GM12892 (cell line): ENCODE results near the gene YPEL3.

Source experiments
- POLR2A ChIP-seq: IDR thresholded peaks from 2 replicates; pipeline ENCODE4 v1.6.1; 2011; ENCODE audit warnings: low read depth, low read length, control low read depth
- POLR2AphosphoS5 ChIP-seq: IDR thresholded peaks from 2 replicates; pipeline ENCODE4 v1.6.1; 2011; ENCODE audit warnings: low read depth, low read length, control low read depth
- TAF1 ChIP-seq: IDR thresholded peaks from 2 replicates; pipeline ENCODE4 v1.6.1; 2011; ENCODE audit warnings: low read depth, mild to moderate bottlenecking, control low read depth, low read length, borderline replicate concordance

DNA sequence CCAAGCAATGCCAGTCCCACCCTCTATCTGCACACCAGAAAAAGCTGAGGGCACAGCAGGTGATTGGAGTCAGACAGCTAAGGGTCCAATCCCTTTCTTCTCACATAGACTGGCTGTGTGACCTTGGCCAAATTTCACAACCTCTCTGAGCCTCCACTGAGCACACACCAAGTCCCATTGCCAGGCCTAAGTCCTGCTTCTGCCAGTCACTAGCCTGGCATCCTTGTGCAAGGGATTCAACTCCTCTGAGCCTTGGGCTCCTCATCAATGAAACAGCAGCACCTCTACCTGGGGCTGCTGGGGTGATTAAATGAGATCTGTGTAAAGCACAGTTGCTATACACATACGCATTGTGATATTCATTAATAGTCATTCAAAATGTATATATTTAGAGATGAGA lies 49.4 kb downstream of the YPEL3 start:
- TF ChIP-seq POLR2AphosphoS5 (no peak), POLR2A (no peak), TAF1 (no peak)
